Uterus (tissue), 4 donors: ENCODE data around the gene USP6. TPM values are rescaled to one million over a fixed set of nuclear protein-coding genes. Genes with fewer than 3 reads are reported as not detected.

ENCODE experiments used
- DNase-seq, 2 donors: peaks; one replicate each; pipeline ENCODE4 v3.0.0-alpha.2; 2019 to 2020
- H3K27ac ChIP-seq, 2 donors: fragments of 200-600 bp; sonication (generic); 1 replicate in 1 of 2; 2 replicates in 1 of 2; pipeline ENCODE4 v1.5.1; 2016 to 2018
- H3K27me3 ChIP-seq, 2 donors: fragments of 200-600 bp; sonication (generic); one replicate each; pipeline ENCODE4 v1.5.1; 2018 to 2019; ENCODE audit warnings: control low read depth in 1 of 2
- H3K36me3 ChIP-seq, 2 donors: fragments of 200-600 bp; sonication (generic); one replicate each; pipeline ENCODE4 v1.5.1; 2019; ENCODE audit warnings: control low read depth in 1 of 2
- H3K4me1 ChIP-seq, 2 donors: fragments of 200-600 bp; sonication (generic); one replicate each; pipeline ENCODE4 v1.5.1; 2018 to 2019; ENCODE audit warnings: control low read depth in 1 of 2
- H3K4me3 ChIP-seq, 2 donors: fragments of 200-600 bp; sonication (generic); 1 replicate in 1 of 2; 2 replicates in 1 of 2; pipeline ENCODE4 v1.5.1; 2018 to 2019; ENCODE audit warnings: mild to moderate bottlenecking in 1 of 2
- H3K9me3 ChIP-seq, 2 donors: fragments of 200-600 bp; sonication (generic); one replicate each; pipeline ENCODE4 v1.5.1; 2019; ENCODE audit warnings: control low read depth in 1 of 2
- POLR2A ChIP-seq, 2 donors: fragments of 450-650 bp; IDR thresholded peaks; one replicate each; pipeline ENCODE4 v1.6.1; 2016; ENCODE audit warnings: antibody characterized with exemption in 2 of 2, mild to moderate bottlenecking in 1 of 2, moderate library complexity in 1 of 2
- intact Hi-C: fragments of 100-400 bp; cut with DNase I; formaldehyde crosslinking; loops from one replicate; pipeline ENCODE4 v1.15.1; 2023; ENCODE audit warnings: low total_unique reads
- total RNA-seq, 4 donors: library from RNA; depleted of rRNA in 3 of 4; stranded (reverse); fragments of >200 nt in 3 of 4; gene quantifications; one replicate each; pipeline versions ENCODE4 v1.1.0 to v1.2.4, GENCODE V29; 2014 to 2023
- TF ChIP-seq, protein P1 (sequence below), 4 experiments: fragments of 200-600 bp in 2 of 4; fragments of 450-650 bp in 2 of 4; sonication (generic) in 2 of 4; IDR thresholded peaks; one replicate each; pipeline ENCODE4 v1.5.1; 2016 to 2019; ENCODE audit warnings: antibody characterized with exemption in 4 of 4, mild to moderate bottlenecking in 2 of 4, moderate library complexity in 1 of 4
- donor health status: DM: yes; HTN: yes; CAD: no.

The USP6 gene
- total RNA-seq, 4 donors from 2014 or later, result 0.21 to 2.6 (median 0.97) TPM; not detected in 1

DNA sequence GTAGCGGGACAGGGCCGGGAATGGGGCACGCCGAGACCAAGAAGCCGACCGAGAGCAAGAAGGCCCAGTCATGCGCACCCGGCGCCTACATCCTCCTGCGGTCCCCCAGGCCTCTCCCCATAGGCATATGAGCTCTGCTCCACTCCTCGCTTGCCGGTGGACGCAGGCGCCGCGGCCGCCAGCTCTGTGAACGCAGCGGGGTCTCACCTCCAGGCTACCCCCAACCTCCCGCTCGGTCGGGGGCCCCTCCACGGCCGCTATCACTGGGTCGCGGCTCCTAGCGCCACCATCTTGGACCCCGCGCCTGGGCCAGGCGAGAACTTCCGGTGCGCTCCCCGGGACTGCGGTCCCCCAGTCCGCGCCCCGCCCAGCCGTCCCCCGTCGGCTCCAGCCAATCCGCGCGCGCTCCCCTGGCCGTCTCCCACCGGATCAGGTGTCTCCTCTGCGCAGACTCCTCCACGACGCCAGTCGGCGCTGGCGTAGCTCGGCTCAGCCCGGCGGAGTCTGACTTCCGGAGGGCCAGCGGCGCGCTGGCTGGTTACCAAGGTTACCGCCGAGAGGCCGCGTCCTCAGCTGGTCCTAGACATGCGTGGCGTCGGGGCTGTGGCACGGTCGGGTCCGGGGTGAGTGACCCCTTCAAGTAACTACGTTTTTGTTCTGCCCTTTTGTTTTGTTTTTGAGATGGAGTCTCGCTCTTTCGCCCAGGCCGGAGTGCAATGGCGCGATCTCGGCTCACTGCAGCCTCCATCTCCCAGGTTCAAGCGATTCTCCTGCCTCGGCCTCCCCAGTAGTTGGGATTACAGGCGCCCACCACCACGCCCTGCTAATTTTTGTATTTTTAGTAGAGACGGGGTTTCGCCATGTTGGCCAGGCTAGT lies 75.9 kb downstream of the USP6 start, which contains the start of gene ZNF594:
Gene ZNF594, minus strand, starts transcription at position 328 of the 877 bp plus-strand sequence. CDS start 7,612 bp downstream, outside the sequence.
- H3K4me1 ChIP-seq, result peaks cover 0 to 6% of the 10 kb centered on the region in 2 donors
- no peaks in the 10 kb centered on the region for H3K36me3 ChIP-seq
- TF ChIP-seq, protein P1, sequence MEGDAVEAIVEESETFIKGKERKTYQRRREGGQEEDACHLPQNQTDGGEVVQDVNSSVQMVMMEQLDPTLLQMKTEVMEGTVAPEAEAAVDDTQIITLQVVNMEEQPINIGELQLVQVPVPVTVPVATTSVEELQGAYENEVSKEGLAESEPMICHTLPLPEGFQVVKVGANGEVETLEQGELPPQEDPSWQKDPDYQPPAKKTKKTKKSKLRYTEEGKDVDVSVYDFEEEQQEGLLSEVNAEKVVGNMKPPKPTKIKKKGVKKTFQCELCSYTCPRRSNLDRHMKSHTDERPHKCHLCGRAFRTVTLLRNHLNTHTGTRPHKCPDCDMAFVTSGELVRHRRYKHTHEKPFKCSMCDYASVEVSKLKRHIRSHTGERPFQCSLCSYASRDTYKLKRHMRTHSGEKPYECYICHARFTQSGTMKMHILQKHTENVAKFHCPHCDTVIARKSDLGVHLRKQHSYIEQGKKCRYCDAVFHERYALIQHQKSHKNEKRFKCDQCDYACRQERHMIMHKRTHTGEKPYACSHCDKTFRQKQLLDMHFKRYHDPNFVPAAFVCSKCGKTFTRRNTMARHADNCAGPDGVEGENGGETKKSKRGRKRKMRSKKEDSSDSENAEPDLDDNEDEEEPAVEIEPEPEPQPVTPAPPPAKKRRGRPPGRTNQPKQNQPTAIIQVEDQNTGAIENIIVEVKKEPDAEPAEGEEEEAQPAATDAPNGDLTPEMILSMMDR (IDR thresholded peaks at IDR 0.05), result peak; percentile 65 to 83 (median 74)
- peak; percentile 51 to 64 for TF ChIP-seq POLR2A (IDR thresholded peaks at IDR 0.05)
- H3K4me3 ChIP-seq, result peak within 1 kb of the TSS; percentile 73 to 76
- no peaks in the 10 kb centered on the region for H3K27me3 ChIP-seq
- DNase-seq, result peak; percentile 93 to 97
- intact Hi-C loops, result no loop called here
- H3K27ac ChIP-seq, result peak within 1 kb of the TSS; percentile 65 to 73
- peaks cover 0 to 20% of the 10 kb centered on the region in 2 donors for H3K9me3 ChIP-seq

DNA sequence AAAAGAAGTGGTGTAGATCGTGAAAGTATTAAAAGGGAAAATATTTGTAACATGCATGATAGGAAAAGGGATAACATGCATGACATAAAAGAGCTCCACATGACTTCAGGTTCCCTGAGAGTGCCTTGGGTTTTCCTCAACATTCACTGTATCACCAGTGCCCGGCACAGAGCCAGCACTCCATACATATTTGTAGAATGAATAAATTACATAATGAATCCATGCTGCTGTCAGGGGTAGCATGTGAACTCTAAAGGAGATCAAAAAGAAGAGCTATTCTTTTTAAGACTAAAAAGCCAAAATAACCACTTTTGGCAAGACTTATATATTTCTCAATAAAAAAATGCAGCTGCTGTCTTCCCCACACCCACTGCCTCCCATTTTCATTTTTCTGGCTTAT lies 78.5 kb downstream of the USP6 start:
- TF ChIP-seq, protein P1 (IDR thresholded peaks at IDR 0.05), result no peak
- no peak for TF ChIP-seq POLR2A (IDR thresholded peaks at IDR 0.05)
- Histone ChIP-seq H3K27ac (no peak overlapping the region), H3K36me3 (no peaks in the 10 kb centered on the region), H3K9me3 (peaks cover 0 to 4% of the 10 kb centered on the region in 2 donors), H3K4me3 (no peak overlapping the region), H3K27me3 (no peaks in the 10 kb centered on the region), H3K4me1 (peaks cover 0 to 6% of the 10 kb centered on the region in 2 donors)
- intact Hi-C loops, result no loop called here
- no peak for DNase-seq

DNA sequence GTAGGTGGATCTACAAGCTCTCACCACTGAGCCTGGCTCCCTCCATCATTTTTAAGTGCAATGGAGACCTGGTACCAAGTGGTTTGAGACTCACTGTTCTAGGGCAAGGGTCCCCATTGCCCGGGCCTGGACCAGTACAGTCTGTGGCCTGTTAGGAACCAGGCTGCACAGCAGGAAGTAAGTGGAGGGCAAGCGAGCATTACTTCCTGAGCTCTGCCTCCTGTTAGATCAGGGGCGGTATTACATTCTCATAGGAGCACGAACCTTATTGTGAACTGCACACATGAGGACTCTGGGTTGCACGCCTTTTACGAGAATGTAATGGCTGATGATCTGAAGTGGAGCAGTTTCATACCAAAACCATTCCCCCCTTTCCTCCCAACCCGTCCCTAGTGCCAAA lies 82.6 kb downstream of the USP6 start:
- no peaks in the 10 kb centered on the region for H3K4me1 ChIP-seq
- no peak overlapping the region for H3K4me3 ChIP-seq
- no peak for DNase-seq
- H3K36me3 ChIP-seq, result no peaks in the 10 kb centered on the region
- H3K27me3 ChIP-seq, result no peaks in the 10 kb centered on the region
- H3K9me3 ChIP-seq, result no peaks in the 10 kb centered on the region
- TF ChIP-seq, protein P1 (IDR thresholded peaks at IDR 0.05), result no peak
- no peak for TF ChIP-seq POLR2A (IDR thresholded peaks at IDR 0.05)
- H3K27ac ChIP-seq, result no peak overlapping the region
- intact Hi-C loops, result no loop called here

DNA sequence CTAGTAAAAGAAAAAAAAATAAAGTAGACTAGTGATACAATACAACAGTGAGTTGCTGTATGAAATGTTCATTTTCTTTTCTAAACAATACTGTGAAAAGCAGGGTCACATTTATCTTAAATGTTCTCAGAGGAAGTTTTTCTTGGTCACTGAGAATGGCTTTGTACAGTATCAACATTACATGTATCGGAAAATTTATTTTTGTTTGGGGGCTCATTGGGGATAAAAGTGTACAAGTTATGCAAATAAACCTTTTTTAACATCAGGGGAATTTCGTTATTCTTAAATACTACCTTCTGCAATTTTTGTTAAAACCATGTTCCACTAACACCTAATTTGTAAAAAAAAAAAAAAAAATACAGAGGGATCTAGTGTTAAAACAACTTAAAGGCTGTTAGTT lies 84.5 kb downstream of the USP6 start:
- Histone ChIP-seq H3K27ac (no peak overlapping the region), H3K36me3 (no peaks in the 10 kb centered on the region), H3K4me1 (no peaks in the 10 kb centered on the region), H3K9me3 (no peaks in the 10 kb centered on the region), H3K27me3 (no peaks in the 10 kb centered on the region), H3K4me3 (no peak overlapping the region)
- DNase-seq, result no peak
- intact Hi-C loops, result no loop called here
- no peak for TF ChIP-seq POLR2A (IDR thresholded peaks at IDR 0.05)
- TF ChIP-seq, protein P1 (IDR thresholded peaks at IDR 0.05), result no peak

DNA sequence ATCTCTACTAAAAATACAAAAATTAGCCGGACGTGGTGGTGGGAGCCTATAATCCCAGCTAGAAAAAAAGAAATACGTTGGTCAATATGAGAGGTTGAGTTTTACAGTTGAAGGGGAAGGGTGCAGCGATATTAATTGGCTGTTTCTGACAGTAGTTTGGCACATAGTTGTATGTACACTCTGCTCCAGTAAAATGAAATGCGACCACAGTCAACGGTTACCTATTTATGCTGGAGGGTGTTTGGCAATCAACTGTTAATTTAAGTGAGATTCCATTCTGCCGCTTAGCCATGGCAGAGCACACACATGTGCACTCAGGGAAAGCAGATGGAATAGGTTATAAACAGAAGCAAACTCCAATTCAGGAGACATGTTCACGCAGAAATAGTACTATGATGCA lies 85.2 kb downstream of the USP6 start:
- DNase-seq, result no peak
- TF ChIP-seq, protein P1 (IDR thresholded peaks at IDR 0.05), result no peak
- no peak for TF ChIP-seq POLR2A (IDR thresholded peaks at IDR 0.05)
- Histone ChIP-seq H3K27me3 (no peaks in the 10 kb centered on the region), H3K4me3 (no peak overlapping the region), H3K4me1 (no peaks in the 10 kb centered on the region), H3K27ac (no peak overlapping the region), H3K36me3 (no peaks in the 10 kb centered on the region), H3K9me3 (no peaks in the 10 kb centered on the region)
- intact Hi-C loops, result no loop called here
